Fibroblast of skin of right biceps (primary cell): ENCODE results near the gene LTBP3.
A peak's percentile ranks its signal among the peaks of the same experiment; 100 is the strongest.

Experiments used
- DNase-seq: peaks from one replicate; pipeline ENCODE4 v3.0.0-alpha.2; 2013

LTBP3 gene

DNA sequence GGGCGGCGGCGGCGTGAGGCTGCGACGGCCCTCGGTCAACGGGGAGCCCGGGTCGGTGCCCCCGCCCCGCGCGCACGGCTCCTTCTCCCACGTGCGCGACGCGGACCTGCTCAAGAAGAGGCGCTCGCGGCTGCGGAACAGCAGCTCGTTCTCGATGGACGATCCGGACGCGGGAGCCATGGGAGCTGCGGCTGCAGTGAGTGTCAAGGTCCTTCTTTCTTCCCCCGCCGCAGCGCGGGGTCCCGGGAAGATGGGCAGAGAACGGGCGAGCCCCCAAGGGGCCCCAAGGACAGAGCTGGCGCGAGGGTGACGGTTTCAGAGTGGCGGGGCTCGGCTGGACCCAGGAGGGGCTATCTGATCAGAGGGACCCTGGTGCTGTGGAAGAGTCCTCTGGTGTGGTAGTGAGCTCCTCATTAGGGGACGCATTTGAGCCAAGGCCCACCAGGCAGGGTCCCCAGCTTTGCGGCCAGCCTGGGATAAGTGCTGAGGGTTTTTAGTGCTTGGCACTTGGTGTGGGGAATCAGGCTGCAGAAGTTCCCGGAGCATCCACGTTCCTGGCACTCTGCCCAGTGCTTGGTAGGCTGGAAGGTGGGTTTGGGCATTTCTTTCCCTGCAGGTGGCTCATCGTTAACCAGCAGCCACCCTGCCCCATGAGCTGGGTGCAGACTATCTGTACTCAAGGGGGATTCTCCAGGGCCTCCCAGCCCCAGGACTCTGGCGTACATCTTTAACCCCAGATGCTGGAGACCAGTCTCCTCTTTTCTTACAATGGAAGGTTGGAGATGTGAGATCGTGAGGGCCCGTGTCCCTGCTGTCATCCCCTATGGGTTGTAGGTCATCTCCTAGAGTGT is 27.5 kb upstream of the LTBP3 start:
- no peak for DNase-seq

DNA sequence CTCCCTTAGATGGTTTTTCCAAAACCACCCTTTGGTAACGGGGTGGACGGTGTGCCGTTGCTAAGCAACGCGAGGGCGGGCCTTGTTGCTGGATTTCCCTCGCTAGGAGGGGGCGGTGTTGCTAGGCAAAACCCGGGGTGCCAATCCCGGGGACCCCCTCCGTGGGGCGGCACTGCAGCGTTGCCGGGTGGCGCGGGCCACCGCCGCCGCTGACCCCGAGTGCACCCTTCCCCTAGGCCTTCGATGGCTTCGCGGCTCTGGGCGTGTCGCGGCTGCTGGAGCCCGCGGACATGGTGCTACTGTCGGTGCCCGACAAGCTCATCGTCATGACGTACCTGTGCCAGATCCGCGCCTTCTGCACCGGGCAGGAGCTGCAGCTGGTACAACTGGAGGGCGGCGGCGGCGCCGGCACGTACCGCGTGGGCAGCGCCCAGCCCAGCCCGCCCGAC is 26.6 kb upstream of the LTBP3 start:
- DNase-seq: no peak

DNA sequence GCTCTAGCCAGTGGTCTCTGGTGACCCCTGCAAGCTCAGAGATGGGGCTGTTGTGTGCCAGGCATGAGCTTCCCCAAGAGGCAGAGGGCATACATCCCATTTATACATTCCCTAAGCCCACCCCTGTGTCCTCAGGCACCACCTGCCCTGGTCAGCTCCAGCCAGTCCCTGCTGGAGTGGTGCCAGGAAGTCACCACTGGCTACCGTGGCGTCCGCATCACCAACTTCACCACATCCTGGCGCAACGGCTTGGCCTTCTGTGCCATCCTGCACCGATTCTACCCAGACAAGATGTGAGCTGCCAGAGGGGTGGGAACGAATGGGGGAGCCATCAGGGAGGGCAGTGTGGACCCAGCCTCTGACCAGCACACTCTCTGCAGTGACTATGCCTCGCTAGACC is 25.9 kb upstream of the LTBP3 start:
- no peak for DNase-seq

DNA sequence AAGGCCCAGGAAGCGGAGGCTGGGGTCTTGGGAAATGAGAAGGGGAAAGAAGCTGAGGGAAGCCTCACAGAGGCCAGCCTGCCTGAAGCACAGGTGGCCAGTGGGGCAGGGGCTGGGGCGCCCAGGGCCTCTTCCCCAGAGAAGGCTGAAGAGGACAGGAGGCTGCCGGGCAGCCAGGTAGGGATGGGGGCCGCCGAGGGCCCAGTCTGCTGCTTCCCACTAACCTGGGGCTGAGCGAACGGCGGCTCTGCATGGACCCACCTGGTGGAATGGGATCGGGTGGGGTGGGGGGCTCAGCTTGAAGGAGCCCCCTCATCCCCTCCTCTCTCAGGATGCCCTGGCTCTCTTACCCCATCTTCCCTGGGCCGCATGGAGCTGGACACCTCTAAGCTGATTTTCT is 25.4 kb upstream of the LTBP3 start:
- DNase-seq: no peak

DNA sequence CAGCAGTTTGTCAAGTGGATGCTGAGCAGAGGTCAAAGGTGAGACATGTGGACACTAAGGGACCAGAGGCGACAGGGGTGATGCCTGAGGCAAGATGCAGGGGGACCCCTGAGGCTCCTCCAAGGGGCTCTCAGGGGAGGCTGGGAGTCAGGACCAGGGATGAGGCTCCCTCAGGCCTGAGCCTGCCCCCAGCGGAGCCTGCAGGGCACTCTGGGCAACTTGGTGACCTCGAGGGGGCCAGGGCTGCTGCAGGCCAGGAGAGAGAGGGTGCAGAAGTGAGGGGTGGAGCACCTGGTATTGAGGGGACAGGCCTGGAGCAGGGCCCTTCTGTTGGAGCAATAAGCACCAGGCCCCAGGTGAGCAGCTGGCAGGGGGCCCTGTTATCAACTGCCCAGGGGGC is 23.8 kb upstream of the LTBP3 start:
- no peak for DNase-seq

DNA sequence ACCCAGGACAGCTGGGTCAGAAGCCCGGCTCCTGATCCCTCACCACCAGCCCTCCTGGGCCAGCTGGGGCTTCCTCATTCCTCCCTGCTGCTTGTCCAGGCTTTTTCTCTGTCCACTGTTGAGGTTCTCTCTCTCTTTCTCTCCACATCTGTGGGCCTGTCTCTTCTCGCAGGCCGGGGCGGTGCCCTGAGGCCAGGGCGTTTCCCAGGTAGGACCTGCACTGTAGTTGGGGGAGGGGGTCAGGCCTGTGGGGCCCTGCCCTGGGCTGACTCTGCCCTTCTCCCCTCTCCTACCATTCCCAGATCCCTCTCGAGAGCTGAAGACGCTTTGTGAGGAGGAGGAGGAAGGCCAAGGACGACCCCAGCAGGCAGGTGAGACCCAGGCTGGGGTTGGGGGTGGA is 22.6 kb upstream of the LTBP3 start:
- DNase-seq: no peak

DNA sequence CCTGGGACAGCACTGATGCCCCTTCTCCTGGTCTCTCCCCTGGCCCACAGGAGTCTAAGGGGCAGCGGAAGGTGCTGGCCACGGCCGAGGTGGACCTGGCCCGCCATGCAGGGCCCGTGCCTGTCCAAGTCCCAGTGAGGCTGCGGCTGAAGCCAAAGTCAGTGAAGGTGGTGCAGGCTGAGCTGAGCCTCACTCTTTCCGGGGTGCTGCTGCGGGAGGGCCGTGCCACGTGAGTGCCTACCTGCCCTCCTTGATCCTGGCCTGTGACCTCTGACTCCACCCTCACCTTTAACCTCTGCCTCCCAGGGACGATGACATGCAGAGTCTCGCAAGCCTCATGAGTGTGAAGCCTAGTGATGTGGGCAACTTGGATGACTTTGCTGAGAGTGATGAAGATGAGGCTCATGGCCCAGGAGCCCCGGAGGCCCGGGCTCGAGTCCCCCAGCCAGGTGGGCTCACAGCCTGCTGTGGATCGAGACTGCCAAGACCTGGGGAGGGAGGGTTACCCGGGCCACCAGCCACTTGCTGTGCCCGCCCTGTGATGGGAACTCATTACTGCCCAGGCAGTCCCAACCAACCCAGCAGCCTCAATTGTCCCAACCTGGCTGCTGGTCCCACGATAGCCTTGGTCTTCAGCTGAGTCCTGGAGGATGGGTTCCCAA is 22.0 kb upstream of the LTBP3 start:
- DNase-seq: no peak

DNA sequence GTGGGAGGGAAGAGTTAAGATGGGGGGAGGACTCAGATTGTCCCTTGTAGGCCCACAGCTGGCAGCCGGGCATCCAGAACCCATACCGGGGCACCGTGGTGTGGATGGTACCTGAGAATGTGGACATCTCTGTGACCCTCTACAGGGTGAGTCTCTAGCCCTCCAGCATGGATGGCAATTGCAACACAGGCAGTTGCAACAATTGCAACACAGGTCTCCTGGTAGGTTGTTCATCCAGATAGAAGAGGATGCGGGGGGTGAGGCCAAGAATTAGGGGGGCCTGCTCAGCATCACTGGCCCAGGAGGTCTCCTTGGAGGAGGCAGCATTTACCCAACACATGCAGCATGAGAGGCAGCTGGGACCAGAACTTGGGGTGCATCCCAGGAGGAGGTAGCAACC is 21.1 kb upstream of the LTBP3 start:
- DNase-seq: no peak

DNA sequence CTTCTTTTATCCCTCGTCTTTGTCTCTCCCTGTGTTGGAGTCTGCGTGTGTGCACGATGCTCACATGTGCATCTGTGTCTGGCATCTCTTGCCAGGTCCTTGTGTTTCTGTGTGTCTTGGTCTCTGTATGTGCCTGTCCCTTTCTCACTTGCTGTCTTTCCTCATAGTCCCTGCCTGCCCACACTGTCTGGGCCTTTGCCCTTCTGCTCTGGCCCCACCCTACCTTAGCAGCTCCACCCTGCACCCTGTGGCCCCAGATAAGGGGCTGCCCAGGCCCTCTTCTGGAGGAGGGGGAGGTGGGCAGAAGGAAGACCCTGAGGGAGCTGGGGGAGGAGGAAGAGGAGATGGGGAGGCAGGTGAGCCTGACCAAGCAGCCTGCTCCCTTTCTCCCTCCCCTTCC is 20.5 kb upstream of the LTBP3 start:
- no peak for DNase-seq

DNA sequence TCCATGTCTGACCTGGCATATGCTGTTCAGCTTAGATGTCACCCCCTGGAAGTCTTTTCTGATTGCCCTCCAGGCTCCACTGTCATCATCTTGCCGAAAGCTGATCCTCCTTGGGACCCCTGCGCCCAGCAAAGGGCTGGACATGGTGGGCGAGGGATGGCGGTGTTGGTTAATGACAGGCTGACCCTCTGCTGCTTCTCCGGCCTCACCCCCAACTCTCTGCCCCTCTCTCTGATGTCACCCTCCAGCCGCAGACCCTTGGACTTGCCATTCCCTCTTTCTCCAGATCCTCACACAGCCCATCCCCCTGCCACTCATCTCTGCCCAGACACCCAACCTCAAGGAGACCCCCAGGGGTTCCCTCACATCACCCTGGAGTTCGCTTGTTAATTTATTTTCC is 20.0 kb upstream of the LTBP3 start:
- no peak for DNase-seq

DNA sequence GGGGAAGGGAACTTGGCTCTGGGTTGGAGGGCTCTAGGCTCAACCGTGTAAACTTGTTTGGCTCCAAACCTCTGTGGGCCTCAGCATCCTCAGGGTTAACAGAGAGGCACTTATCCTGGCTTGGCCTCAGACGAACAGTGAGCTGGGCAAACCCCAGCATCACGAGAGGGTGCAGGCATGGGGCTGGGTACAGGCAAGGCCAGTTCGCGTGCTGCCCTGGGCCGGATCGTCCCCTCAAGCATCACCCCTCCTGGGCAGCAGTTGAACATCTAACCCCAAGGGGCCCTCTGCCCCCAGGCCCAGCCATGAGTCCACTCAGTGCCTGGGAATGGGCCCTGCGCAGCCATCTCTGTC is 19.6 kb upstream of the LTBP3 start:
- no peak for DNase-seq

DNA sequence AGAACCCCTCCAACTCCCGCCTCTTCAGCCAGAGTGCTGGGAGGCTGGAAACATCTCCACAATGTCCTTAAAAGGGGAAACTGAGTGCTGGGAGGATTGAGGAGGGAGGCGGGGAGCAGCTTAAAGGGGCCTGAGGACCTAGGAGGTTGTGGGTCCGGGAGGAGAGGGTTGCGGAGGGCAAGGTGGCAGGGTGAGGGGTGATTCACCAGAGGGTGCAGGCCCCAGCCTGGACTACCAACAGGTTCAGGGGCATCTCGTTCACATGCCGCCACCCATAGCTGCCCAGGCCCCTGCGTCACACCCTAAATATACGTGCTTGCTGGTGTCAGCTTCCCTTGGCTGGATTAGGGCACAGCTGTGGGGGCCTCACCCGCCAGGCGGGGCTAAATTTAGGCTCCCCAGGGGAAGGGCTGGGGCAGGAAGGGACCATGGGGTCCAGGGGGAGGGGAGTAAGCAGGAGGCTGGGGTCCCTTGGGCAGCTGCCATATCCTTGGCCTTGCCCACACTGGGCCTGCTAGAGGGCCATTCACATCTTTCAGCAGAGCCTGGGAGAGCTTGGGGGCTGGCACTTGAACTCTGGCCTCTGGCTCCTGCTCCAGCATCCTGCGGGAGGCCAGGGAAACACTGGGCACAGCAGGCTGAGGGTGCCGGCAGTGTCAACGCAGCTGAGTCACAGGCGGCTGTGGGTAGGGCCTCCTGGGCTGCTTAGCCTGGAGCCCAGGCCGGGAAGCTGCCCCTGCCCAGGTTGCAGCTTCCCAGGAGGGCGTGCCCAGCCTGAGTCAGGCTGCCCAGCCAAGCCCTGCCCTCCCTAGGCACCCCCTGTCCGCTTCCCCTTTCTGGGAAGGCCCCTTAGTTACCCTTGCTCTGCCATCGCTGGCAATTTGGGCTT is 19.0 kb upstream of the LTBP3 start:
- no peak for DNase-seq

DNA sequence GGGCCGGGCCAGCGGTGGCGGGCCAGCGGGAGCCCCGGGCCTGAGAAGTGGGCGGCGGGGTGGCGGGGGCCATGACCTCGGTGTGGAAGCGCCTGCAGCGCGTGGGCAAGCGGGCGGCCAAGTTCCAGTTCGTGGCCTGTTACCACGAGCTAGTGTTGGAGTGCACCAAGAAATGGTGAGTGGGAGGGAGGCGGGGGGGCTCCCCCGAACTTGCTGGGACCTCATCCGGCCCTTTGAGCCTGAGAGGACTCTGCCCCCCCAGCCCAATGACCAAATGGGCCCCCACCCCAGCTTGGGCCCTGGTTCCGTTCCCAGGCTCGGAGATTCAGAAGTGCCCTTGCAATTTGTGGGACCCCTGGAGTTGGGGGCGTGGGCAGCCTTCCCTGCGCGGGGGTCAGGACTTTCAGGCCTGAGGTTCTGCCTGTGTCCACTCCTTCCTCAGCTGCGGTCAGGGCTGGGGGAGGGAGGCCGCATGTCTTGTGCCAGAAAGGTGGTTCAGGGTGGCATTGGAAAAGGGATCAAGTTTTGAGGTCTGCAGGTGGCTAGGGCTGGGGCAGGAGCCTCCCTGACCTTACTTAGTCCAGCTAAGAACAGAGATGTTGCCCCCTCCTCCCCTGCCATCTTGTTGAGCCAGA is 18.2 kb upstream of the LTBP3 start:
- DNase-seq: no peak

DNA sequence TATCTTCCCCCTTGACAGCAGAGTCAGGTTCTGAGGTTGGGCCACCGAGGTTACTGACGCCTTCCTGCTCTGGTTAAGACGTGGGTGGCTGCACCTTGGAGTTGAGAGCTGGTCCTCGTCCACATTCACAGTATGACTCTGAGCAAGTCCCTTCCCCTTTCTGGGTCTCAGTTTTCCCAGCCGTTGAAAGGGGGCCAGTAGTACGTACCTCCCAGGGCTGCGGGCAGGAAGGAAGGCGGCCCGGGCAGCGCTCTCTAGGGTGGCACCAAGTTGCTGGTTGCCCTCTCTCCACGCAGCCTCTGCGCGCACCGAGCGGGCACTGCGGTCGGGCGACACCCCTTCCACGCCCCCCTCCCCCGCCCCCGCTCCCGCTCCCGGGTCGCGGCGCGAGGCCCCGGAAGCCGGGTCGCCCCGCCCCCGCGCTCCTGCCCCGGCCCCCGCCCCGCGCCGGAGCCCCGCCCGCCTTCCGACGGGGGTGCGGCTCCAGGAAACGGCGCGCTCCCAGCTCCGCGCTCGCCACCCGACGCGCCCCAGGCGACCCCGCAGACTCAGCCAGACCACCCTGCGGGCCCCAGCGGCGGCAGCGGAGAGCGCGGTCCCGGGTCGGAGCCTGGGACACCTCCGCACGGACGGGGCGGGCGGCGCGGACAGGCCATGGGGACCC is 17.5 kb upstream of the LTBP3 start, which contains the start of gene EHBP1L1:
Gene EHBP1L1, plus strand, starts transcription at position 486 of the 664 bp plus-strand sequence. CDS start 250 bp downstream, outside the sequence.
- peak; percentile 55 for DNase-seq

DNA sequence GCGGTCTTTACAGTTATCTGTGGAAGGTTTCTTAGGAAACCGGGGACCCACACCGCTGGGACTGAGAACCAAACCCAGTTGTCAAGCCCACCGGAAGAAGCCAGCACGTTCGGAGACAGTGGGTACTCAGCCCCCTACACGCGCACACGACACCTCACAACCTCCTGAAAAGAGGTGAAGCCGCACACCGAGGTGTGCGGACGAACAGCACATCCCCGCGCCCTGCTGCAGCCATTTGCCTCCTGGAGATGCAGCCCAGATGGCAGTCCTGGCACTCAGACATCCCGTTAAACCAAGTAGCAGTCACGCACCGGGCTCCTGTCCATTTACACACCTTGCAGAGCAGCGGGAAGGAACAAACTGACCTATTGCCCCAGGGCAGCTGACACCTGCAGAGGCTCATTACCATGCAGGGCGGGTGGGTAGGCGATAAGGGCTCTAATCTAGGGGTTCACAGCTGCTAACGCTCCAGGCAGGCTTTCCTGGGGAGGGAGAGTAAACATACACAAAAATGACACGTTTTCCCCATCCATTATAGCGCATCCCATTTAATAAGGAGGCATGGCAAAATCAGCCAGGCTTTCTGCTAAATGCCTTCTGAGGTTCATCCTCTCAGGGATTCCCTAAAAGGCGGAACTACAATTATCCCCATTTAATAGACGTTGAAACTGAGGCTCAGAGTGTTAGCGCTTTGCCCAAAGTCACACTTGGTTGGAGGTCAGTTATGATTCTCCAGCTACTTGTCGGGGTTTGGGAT is 16.8 kb upstream of the LTBP3 start:
- no peak for DNase-seq

DNA sequence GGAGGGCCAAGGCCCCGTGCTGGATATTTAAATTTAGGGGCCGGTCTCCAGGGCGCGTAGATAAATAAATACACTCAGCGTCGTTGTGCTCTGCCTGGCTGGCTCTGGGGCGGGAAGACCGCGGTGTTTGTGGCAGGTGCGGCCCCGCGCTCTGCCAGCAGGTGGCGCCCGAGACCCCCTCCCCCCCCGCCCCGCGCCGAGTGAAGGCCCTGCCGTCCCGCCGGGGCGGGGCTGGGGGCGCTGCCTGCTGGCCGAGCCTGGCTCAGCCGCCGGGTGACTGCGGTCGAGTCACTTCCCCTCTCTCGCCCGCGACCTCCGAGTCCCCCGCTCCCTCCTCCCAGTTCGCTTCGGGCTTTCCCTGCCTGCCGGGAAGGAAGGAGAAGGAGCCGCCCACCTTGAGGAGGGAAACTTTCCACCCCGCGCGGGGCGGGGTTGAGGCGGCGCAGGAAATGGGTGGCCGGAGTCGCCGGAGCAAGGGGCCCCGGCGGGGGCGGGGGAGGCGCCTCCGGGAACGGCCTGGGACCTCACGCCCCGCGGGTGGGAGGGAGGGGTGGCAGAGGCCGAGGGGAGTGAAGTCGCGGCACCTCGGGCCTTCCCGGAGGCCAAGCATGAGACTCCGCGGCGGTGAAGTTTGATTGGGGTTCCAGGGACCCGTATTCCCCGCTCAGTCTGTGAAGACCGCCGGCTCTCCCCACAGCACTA is 16.1 kb upstream of the LTBP3 start:
- peak; percentile 96 for DNase-seq

DNA sequence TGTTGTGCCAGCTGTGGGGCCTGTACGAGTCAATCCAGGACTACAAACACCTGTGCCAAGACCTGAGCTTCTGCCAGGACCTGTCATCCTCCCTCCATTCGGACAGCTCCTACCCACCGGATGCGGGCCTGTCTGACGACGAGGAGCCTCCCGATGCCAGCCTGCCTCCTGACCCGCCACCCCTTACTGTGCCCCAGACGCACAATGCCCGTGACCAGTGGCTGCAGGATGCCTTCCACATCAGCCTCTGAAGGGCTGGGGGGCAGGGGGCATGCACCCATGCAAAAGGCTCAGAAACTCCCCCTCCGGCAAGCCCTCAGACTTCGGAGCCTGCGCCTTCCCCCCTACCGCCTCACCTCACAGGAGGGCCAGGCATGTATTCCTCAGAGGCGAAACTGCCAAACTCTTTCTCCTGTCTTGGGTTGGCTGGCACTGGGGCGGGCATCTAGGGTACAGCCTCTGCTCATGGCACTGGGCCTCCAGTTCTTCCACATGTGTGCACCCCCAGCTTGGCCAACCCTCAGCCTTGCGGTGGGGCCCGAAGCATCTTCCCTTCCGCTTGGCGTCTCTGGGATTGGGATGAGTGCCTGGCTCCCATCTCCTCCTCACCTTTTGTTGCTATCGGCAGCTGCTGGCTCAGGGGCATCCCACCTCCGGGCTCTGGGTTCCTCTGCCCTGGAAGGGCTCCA is 15.4 kb upstream of the LTBP3 start:
- no peak for DNase-seq

DNA sequence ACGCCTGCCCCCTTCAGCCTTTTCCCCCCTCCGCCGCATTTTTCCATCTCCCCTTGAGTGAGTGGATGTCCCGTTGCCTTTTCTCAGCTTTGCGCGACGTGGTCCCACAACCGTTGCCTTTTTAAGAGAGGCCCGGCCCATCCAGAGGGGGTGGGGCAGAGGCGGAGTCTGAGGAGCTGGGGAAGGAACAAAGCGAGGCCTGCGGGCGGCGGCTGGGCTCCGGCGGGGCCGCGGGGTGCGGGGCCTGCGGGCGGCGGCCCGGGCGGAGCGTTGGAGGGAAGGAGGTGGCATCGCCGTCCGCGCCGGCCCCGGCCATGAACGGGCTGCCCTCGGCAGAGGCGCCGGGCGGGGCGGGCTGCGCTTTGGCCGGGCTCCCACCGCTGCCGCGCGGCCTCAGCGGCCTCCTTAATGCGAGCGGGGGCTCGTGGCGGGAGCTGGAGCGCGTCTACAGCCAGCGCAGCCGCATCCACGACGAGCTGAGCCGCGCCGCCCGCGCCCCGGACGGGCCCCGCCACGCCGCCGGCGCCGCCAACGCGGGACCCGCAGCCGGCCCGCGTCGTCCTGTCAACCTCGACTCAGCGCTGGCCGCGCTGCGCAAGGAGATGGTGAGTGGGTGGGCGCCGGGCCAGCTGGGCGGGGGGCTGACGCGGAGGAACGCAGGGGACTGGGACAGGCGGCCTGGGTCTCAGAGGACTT is 14.3 kb upstream of the LTBP3 start, which contains the start of gene FAM89B:
Gene FAM89B, plus strand, starts transcription at position 183 of the 696 bp plus-strand sequence. Its CDS starts 132 bp downstream, at position 315.
- peak; percentile 88 for DNase-seq

DNA sequence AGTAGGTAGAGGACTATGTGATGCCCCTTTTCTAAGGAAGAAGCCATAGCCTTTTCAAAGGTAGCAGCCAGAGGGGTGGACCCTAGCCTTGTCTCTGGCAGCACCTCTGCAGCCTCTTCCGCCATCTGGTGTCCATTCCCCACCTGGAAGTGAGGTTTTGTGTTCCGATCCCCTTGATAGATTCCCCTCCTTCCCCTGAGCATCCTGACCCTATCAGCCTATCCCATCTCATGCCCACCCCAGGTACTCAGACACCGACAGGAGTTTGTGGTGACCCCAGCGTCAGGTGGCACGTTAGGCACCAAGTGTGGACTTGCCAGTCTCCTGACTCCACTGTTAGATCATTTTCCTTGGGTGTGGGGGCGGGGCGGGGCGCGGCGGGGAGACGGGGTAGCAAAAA is 13.8 kb upstream of the LTBP3 start:
- peak; percentile 62 for DNase-seq
